Fibroblast of lung (primary cell): Measurements from ENCODE around the gene KCNG2.

Source experiments
- CTCF ChIP-seq, 2 donors: IDR thresholded peaks in 1 of 2; conservative IDR thresholded peaks in 1 of 2; 1 replicate in 1 of 2; 2 replicates in 1 of 2; pipeline ENCODE4 v1.5.1; 2011 to 2012; ENCODE audit warnings: low read length in 2 of 2, control low read depth in 1 of 2, inconsistent platforms in 1 of 2, low read depth in 1 of 2, mild to moderate bottlenecking in 1 of 2
- EZH2 ChIP-seq: IDR thresholded peaks from 2 replicates; pipeline ENCODE4 v1.5.1; 2012; ENCODE audit warnings: low read length, control low read depth, mild to moderate bottlenecking; ENCODE audit errors: missing control alignments

GRCh38 chr18:79900610-79901570, 103.2 kb downstream of the KCNG2 start:
- no peak for TF ChIP-seq CTCF (conservative IDR thresholded peaks at IDR 0.05 in 1 of 2, IDR thresholded peaks at IDR 0.05 in 1 of 2; ENCODE audit: low read depth in 1 of 2, low read length in 2 of 2)
- TF ChIP-seq EZH2, result no peak
